SK-N-SH (cell line): Measurements from ENCODE around the gene DUT. TPM values are rescaled to one million over a fixed set of nuclear protein-coding genes. Genes with fewer than 3 reads are reported as not detected.

ENCODE experiments used
- CTCF ChIA-PET: fragments of 300-600, 350-600 bp; formaldehyde crosslinking; extraction: SDS; loops from one replicate; lab custom pipeline; 2021; lab: Yijun Ruan, JAX
- POLR2A ChIA-PET: fragments of 350-600 bp; sonication (Branson Sonifier 250); formaldehyde crosslinking; extraction: SDS; loops from one replicate; lab custom pipeline; 2020; ENCODE audit warnings: antibody characterized with exemption, inconsistent platforms; lab: Yijun Ruan, JAX
- DNase-seq: peaks from one replicate; pipeline ENCODE4 v3.0.0; 2012
- H2AFZ ChIP-seq: fragments of 200-600 bp; sonication (generic); 2 replicates; pipeline ENCODE4 v1.8.1; 2016; ENCODE audit warnings: antibody characterized with exemption, mild to moderate bottlenecking, low read depth
- H3F3A ChIP-seq: fragments of 200-600 bp; sonication (generic); replicated peaks from 2 replicates; pipeline ENCODE3; 2016; ENCODE audit warnings: antibody characterized with exemption, mild to moderate bottlenecking; ENCODE audit not compliant: insufficient read depth
- H3K27ac ChIP-seq, 2 experiments: fragments of 200-500 bp in 1 of 2; fragments of 200-600 bp in 1 of 2; sonication (Bioruptor generic) in 1 of 2; sonication (generic), shearing (Covaris generic) in 1 of 2; 2 replicates each; pipeline versions ENCODE4 v1.5.1 to v1.6.1; 2014 to 2016; ENCODE audit warnings: low read depth in 2 of 2, inconsistent platforms in 1 of 2, low read length in 1 of 2, mild to moderate bottlenecking in 1 of 2, mixed read lengths in 1 of 2
- H3K27me3 ChIP-seq: fragments of 200-600 bp; sonication (generic), shearing (Covaris generic); 2 replicates; pipeline ENCODE4 v1.6.1; 2016; ENCODE audit warnings: mixed run types; ENCODE audit not compliant: insufficient read depth
- H3K36me3 ChIP-seq, 2 experiments: fragments of 200-500 bp in 1 of 2; fragments of 200-600 bp in 1 of 2; sonication (Bioruptor generic) in 1 of 2; sonication (generic) in 1 of 2; replicated peaks in 1 of 2; 2 replicates each; pipeline versions ENCODE3 to v1.5.1; 2014 to 2016; ENCODE audit warnings: low read length in 1 of 2, mild to moderate bottlenecking in 1 of 2; ENCODE audit not compliant: insufficient read depth in 2 of 2, control insufficient read depth in 1 of 2
- H3K4me1 ChIP-seq, 2 experiments: fragments of 200-500 bp in 1 of 2; fragments of 200-600 bp in 1 of 2; sonication (Bioruptor generic) in 1 of 2; sonication (generic), shearing (Covaris generic) in 1 of 2; 2 replicates each; pipeline versions ENCODE4 v1.5.1 to v1.6.1; 2014 to 2016; ENCODE audit warnings: low read depth in 1 of 2, low read length in 1 of 2, mixed run types in 1 of 2; ENCODE audit not compliant: insufficient read depth in 2 of 2, control insufficient read depth in 1 of 2
- H3K4me2 ChIP-seq: fragments of 200-600 bp; sonication (generic), shearing (Covaris generic); 2 replicates; pipeline ENCODE4 v1.6.1; 2017; ENCODE audit warnings: mixed run types
- H3K4me3 ChIP-seq, 2 experiments: fragments of 200-500 bp in 1 of 2; fragments of 200-600 bp in 1 of 2; sonication (Bioruptor generic) in 1 of 2; sonication (generic), shearing (Covaris generic) in 1 of 2; 2 replicates each; pipeline versions ENCODE4 v1.5.1 to v1.8.1; 2014 to 2016; ENCODE audit warnings: low read depth in 2 of 2, inconsistent platforms in 1 of 2, low read length in 1 of 2, mild to moderate bottlenecking in 1 of 2, mixed read lengths in 1 of 2, moderate library complexity in 1 of 2
- H3K79me2 ChIP-seq: fragments of 200-600 bp; sonication (generic); 2 replicates; pipeline ENCODE4 v1.8.1; 2017; ENCODE audit warnings: mild to moderate bottlenecking; ENCODE audit not compliant: insufficient read depth
- H3K9ac ChIP-seq: fragments of 200-600 bp; sonication (generic); 2 replicates; pipeline ENCODE4 v1.6.1; 2017; ENCODE audit warnings: mixed run types
- H3K9me2 ChIP-seq: fragments of 200-600 bp; sonication (generic); 2 replicates; pipeline ENCODE4 v1.6.1; 2017; ENCODE audit warnings: mixed run types
- H3K9me3 ChIP-seq: fragments of 200-600 bp; sonication (generic); 2 replicates; pipeline ENCODE4 v1.6.1; 2017; ENCODE audit warnings: mixed run types, mild to moderate bottlenecking, moderate library complexity
- H4K20me1 ChIP-seq: fragments of 200-600 bp; sonication (generic); 2 replicates; pipeline ENCODE4 v1.6.1; 2017; ENCODE audit warnings: mild to moderate bottlenecking, mixed run types; ENCODE audit not compliant: insufficient read depth
- CHD2 ChIP-seq: fragments of 150-350 bp; IDR thresholded peaks from 2 replicates; pipeline ENCODE4 v1.6.1; 2018; ENCODE audit warnings: low read length; ENCODE audit not compliant: partially characterized antibody
- ELF1 ChIP-seq: IDR thresholded peaks from 2 replicates; pipeline ENCODE4 v1.4.0; 2012
- GABPA ChIP-seq: IDR thresholded peaks from 2 replicates; pipeline ENCODE4 v1.4.0; 2012; ENCODE audit warnings: low read depth, mild to moderate bottlenecking
- GATA2 ChIP-seq: sonication (generic); formaldehyde crosslinking; IDR thresholded peaks from 2 replicates; pipeline ENCODE4 v1.5.0; 2020; ENCODE audit warnings: mild to moderate bottlenecking, missing genetic modification reagents
- JUND ChIP-seq: IDR thresholded peaks from 2 replicates; pipeline ENCODE4 v1.4.0; 2012
- MAX ChIP-seq: IDR thresholded peaks from 2 replicates; pipeline ENCODE4 v1.4.0; 2012; ENCODE audit warnings: low read depth
- MXI1 ChIP-seq: IDR thresholded peaks from 2 replicates; pipeline ENCODE4 v1.6.1; 2012; ENCODE audit warnings: mild to moderate bottlenecking, low read depth, low read length, improper control_type of control experiment
- NFIC ChIP-seq: IDR thresholded peaks from 2 replicates; pipeline ENCODE4 v1.4.0; 2012; ENCODE audit warnings: borderline replicate concordance
- NRF1 ChIP-seq: IDR thresholded peaks from 2 replicates; pipeline ENCODE4 v1.6.1; 2012; ENCODE audit warnings: low read depth, mild to moderate bottlenecking, low read length
- POLR2AphosphoS5 ChIP-seq: IDR thresholded peaks from 2 replicates; pipeline ENCODE4 v1.6.1; 2012; ENCODE audit warnings: low read depth, low read length
- RAD21 ChIP-seq: IDR thresholded peaks from 2 replicates; pipeline ENCODE4 v1.6.1; 2012; ENCODE audit warnings: mild to moderate bottlenecking, low read length
- RCOR1 ChIP-seq: fragments of 150-350 bp; IDR thresholded peaks from 2 replicates; pipeline ENCODE4 v1.6.1; 2017; ENCODE audit warnings: antibody characterized with exemption, low read length
- RXRA ChIP-seq: IDR thresholded peaks from 2 replicates; pipeline ENCODE4 v1.4.0; 2012; ENCODE audit warnings: low read depth, mild to moderate bottlenecking, borderline replicate concordance
- SIN3A ChIP-seq: IDR thresholded peaks from 2 replicates; pipeline ENCODE4 v1.6.1; 2012; ENCODE audit warnings: low read depth, mild to moderate bottlenecking, low read length, moderate library complexity, borderline replicate concordance
- YY1 ChIP-seq: IDR thresholded peaks from 2 replicates; pipeline ENCODE4 v1.4.0; 2012; ENCODE audit warnings: low read depth, mild to moderate bottlenecking
- whole genome bisulfite sequencing: methylation state at CpG from one replicate; pipeline ENCODE4 v1.1.6; 2017; ENCODE audit warnings: low lambda C conversion rate; 5-methylcytosine and 5-hydroxymethylcytosine counted together
- polyA plus RNA-seq, 3 experiments: library from polyadenylated mRNA; depleted of rRNA; stranded (reverse); fragments of >200 nt; gene quantifications; 2 replicates each; pipeline ENCODE4 v1.2.3, GENCODE V29; 2012
- TF ChIP-seq, protein P1 (sequence below): fragments of 150-350 bp; IDR thresholded peaks from 2 replicates; pipeline ENCODE4 v1.6.1; 2016; ENCODE audit warnings: mild to moderate bottlenecking, low read depth, low read length

DUT gene
- polyA plus RNA-seq, 1 of the 3 experiments (the other 2 are of a cell fraction) = 79.3 TPM

DNA sequence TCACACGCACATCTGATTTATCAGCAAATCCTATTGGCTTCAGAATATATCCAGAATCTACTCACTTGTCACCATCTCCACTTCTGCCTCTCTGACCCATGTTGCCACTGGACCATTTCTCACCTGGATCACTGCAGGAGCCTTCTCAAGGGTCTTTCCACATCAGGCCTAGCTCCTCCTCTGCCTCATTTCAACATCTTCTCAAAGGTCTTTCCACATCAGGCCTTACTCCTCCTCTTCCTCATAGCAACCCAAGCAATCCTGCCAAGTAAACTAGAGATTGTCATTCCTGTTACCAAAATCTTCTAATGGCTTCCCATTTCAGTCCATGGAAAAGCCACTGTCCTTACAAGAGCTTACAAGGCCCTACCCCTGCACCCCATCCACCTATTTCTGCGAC is 18.0 kb upstream of the DUT start:
- Histone ChIP-seq H3K9me2 (no peaks in the 10 kb centered on the region), H3K9me3 (no peaks in the 10 kb centered on the region), H4K20me1 (no peaks in the 10 kb centered on the region), H2AFZ (no peak overlapping the region), H3K27me3 (no peaks in the 10 kb centered on the region), H3K79me2 (no peaks in the 10 kb centered on the region), H3K4me1 (no peaks in the 10 kb centered on the region), H3K4me2 (no peak overlapping the region), H3K4me3 (no peak overlapping the region), H3K27ac (no peak overlapping the region), H3F3A (no peaks in the 10 kb centered on the region), H3K36me3 (no peaks in the 10 kb centered on the region), H3K9ac (no peak overlapping the region)
- ChIA-PET CTCF (interaction anchor here (1.1 kb wide), 1 partner anchor 19 kb away, joined by 3 read pairs; no protein-coding TSS in a partner anchor), POLR2A (no interaction called here)
- DNase-seq = no peak
- TF ChIP-seq GABPA = no peak
- TF ChIP-seq POLR2AphosphoS5 = no peak
- TF ChIP-seq NRF1 = no peak
- TF ChIP-seq YY1 = no peak
- no peak for TF ChIP-seq SIN3A
- no peak for TF ChIP-seq GATA2 (CRISPR knock-in tag)
- TF ChIP-seq ELF1 = no peak
- TF ChIP-seq MAX = no peak
- TF ChIP-seq RXRA = no peak
- no peak for TF ChIP-seq JUND
- TF ChIP-seq, protein P1, sequence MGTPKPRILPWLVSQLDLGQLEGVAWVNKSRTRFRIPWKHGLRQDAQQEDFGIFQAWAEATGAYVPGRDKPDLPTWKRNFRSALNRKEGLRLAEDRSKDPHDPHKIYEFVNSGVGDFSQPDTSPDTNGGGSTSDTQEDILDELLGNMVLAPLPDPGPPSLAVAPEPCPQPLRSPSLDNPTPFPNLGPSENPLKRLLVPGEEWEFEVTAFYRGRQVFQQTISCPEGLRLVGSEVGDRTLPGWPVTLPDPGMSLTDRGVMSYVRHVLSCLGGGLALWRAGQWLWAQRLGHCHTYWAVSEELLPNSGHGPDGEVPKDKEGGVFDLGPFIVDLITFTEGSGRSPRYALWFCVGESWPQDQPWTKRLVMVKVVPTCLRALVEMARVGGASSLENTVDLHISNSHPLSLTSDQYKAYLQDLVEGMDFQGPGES = no peak
- no peak for TF ChIP-seq RAD21
- 55% methylated on average over 2 of the region's 2 CpGs for WGBS

DNA sequence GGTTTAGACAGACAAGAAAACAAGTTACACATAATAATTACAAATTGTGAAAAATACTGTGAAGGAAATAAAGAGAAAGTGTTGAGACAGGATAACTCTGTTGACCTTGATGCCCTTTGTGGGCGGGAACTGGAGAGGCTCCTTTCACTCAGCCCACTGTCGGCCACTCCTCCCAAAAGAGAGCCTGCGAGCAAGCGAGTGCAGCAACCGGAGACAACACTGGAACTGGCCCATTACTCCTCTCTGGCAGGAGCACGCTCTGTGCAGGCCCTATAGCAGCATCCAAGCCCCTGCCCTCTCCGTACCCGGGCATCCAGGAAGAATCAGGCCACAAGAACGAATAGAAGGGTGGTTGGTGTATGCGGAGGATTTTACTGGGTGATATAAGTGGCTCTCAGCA is 16.2 kb upstream of the DUT start:
- Histone ChIP-seq H3K9me3 (no peaks in the 10 kb centered on the region), H2AFZ (no peak overlapping the region), H3K36me3 (no peaks in the 10 kb centered on the region), H3K79me2 (no peaks in the 10 kb centered on the region), H3K27ac (no peak overlapping the region), H3K4me2 (no peak overlapping the region), H3K9me2 (no peaks in the 10 kb centered on the region), H3K4me1 (no peaks in the 10 kb centered on the region), H4K20me1 (no peaks in the 10 kb centered on the region), H3K9ac (no peak overlapping the region), H3F3A (no peaks in the 10 kb centered on the region), H3K4me3 (no peak overlapping the region), H3K27me3 (no peaks in the 10 kb centered on the region)
- WGBS = 91% methylated on average over 10 of the region's 10 CpGs
- ChIA-PET CTCF (interaction anchor here (1.7 kb wide), 1 partner anchor 29 kb away, joined by 5 read pairs; no protein-coding TSS in a partner anchor), POLR2A (no interaction called here)
- no peak for DNase-seq
- TF ChIP-seq NFIC (no peak), GABPA (no peak), MXI1 (no peak), RCOR1 (no peak), CHD2 (no peak), MAX (no peak)
- TF ChIP-seq, protein P1 = no peak
